ENCODE data around the gene ASB18. TPM values are rescaled to one million over a fixed set of nuclear protein-coding genes. Genes with fewer than 3 reads are reported as not detected.

The ASB18 gene
- polyA plus RNA-seq, 1 donor (not counting 4 experiments of a cell fraction or from before 2014, with no cell fraction given) = not detected

DNA sequence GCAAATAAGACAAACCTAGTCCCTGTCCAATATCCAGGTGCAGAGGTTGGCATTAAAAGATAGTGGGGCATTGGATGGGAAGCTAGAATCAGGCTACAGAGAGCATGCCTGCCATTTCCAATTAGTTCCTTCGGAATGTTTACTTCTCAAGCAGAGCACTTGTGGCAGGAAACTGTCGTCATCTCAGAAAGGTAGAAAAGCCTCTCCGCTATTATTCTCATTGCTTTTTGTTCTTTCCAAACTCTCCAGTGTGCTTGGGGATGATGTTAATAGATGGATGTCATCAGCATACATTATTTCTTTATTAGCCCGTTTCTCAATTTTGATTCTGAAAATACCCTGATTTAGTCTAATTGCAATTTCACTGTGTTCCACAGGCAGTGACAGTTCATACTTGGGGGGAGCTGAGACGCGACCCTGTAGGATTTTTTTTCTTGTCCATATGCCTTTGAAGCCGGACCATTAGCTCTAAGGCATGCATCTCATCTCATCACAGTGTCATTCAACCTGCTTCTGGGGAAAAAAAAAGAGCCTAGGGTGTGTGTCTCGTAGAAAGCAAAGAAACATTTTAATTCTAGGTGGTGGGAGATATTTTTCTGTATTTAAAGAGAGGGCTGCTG lies 7.7 kb downstream of the ASB18 start:
- Histone ChIP-seq H3K9me1 (ENCODE audit: control insufficient read depth, extremely low read depth, insufficient read depth, low read length) (no peaks in the 10 kb centered on the region), H3K4me3 (ENCODE audit: control insufficient read depth in 2 of 3, extremely low read depth in 1 of 3, insufficient read depth in 2 of 3, low read depth in 1 of 3, low read length in 3 of 3) (no peak overlapping the region), H3K27ac (ENCODE audit: control insufficient read depth, insufficient read depth, low read length) (no peak overlapping the region), H3K9ac (ENCODE audit: control insufficient read depth, extremely low read depth, insufficient read depth, low read length) (no peak overlapping the region), H3K4me2 (ENCODE audit: control insufficient read depth, extremely low read depth, insufficient read depth, low read depth, low read length) (no peak overlapping the region), H3K36me3 (ENCODE audit: control insufficient read depth in 2 of 2, extremely low read depth in 1 of 2, insufficient read depth in 2 of 2, low read length in 2 of 2) (no peaks in the 10 kb centered on the region), H3K79me2 (ENCODE audit: control insufficient read depth, insufficient read depth, low read length) (no peaks in the 10 kb centered on the region), H4K20me1 (ENCODE audit: control insufficient read depth, extremely low read depth, insufficient read depth, low read length) (no peaks in the 10 kb centered on the region), H2AFZ (ENCODE audit: control insufficient read depth, low read length) (no peak overlapping the region), H3K4me1 (ENCODE audit: control insufficient read depth, extremely low read depth, insufficient read depth, low read length) (no peaks in the 10 kb centered on the region), H3K27me3 (ENCODE audit: control insufficient read depth, extremely low read depth, insufficient read depth, low read length) (peaks cover 17% of the 10 kb centered on the region), H3K9me3 (ENCODE audit: control insufficient read depth, low read depth, low read length) (no peaks in the 10 kb centered on the region)
- FAIRE-seq (no peak), DNase-seq (ENCODE audit: low read depth, low spot score) (no peak)
- dilution Hi-C loops (cut with MboI; ENCODE audit: extremely low pct_ligation_motif_present, low sequenced_read_pairs) = no loop called here
- TF ChIP-seq EZH2 (IDR thresholded peaks at IDR 0.05; ENCODE audit: low read length) = no peak
- TF ChIP-seq, protein P1, sequence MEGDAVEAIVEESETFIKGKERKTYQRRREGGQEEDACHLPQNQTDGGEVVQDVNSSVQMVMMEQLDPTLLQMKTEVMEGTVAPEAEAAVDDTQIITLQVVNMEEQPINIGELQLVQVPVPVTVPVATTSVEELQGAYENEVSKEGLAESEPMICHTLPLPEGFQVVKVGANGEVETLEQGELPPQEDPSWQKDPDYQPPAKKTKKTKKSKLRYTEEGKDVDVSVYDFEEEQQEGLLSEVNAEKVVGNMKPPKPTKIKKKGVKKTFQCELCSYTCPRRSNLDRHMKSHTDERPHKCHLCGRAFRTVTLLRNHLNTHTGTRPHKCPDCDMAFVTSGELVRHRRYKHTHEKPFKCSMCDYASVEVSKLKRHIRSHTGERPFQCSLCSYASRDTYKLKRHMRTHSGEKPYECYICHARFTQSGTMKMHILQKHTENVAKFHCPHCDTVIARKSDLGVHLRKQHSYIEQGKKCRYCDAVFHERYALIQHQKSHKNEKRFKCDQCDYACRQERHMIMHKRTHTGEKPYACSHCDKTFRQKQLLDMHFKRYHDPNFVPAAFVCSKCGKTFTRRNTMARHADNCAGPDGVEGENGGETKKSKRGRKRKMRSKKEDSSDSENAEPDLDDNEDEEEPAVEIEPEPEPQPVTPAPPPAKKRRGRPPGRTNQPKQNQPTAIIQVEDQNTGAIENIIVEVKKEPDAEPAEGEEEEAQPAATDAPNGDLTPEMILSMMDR (optimal IDR thresholded peaks at IDR 0.05 in 1 of 3, IDR thresholded peaks at IDR 0.05 in 1 of 3, conservative IDR thresholded peaks at IDR 0.05 in 1 of 3; ENCODE audit: extremely low read depth in 1 of 3, insufficient read depth in 2 of 3, low read length in 3 of 3) = no peak

DNA sequence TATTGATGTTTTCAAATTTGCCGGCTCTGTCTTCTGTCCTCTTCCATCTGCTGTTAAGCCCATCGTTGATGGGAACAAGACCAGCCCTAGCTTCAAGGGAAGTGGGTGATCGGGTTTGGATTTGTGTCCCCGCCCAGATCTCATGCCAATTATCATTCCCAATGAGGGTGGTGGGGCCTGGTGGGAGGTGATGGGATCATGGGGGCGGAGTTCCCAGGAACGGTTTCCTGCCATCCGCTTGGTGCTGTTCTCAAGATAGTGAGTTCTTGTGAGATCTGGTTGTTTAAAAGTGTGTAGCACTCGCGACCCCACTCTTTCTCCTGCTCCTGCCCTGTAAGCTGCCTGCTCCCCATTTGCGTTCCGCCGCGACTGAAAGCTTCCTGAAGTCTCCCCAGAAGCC lies 9.5 kb downstream of the ASB18 start:
- H3K9me1 ChIP-seq (ENCODE audit: control insufficient read depth, extremely low read depth, insufficient read depth, low read length) = no peaks in the 10 kb centered on the region
- no peak overlapping the region for H3K27ac ChIP-seq (ENCODE audit: control insufficient read depth, insufficient read depth, low read length)
- H4K20me1 ChIP-seq (ENCODE audit: control insufficient read depth, extremely low read depth, insufficient read depth, low read length) = no peaks in the 10 kb centered on the region
- H3K4me3 ChIP-seq (ENCODE audit: control insufficient read depth in 2 of 3, extremely low read depth in 1 of 3, insufficient read depth in 2 of 3, low read depth in 1 of 3, low read length in 3 of 3) = no peak overlapping the region
- peaks cover 23% of the 10 kb centered on the region for H3K27me3 ChIP-seq (ENCODE audit: control insufficient read depth, extremely low read depth, insufficient read depth, low read length)
- H3K79me2 ChIP-seq (ENCODE audit: control insufficient read depth, insufficient read depth, low read length) = no peaks in the 10 kb centered on the region
- no peak for TF ChIP-seq EZH2 (IDR thresholded peaks at IDR 0.05; ENCODE audit: low read length)
- TF ChIP-seq, protein P1 (optimal IDR thresholded peaks at IDR 0.05 in 1 of 3, IDR thresholded peaks at IDR 0.05 in 1 of 3, conservative IDR thresholded peaks at IDR 0.05 in 1 of 3; ENCODE audit: extremely low read depth in 1 of 3, insufficient read depth in 2 of 3, low read length in 3 of 3) = no peak
- DNase-seq (ENCODE audit: low read depth, low spot score) (no peak), FAIRE-seq (no peak)
- H3K4me1 ChIP-seq (ENCODE audit: control insufficient read depth, extremely low read depth, insufficient read depth, low read length) = no peaks in the 10 kb centered on the region
- H3K9ac ChIP-seq (ENCODE audit: control insufficient read depth, extremely low read depth, insufficient read depth, low read length) = no peak overlapping the region
- no peak overlapping the region for H2AFZ ChIP-seq (ENCODE audit: control insufficient read depth, low read length)
- no peaks in the 10 kb centered on the region for H3K9me3 ChIP-seq (ENCODE audit: control insufficient read depth, low read depth, low read length)
- H3K4me2 ChIP-seq (ENCODE audit: control insufficient read depth, extremely low read depth, insufficient read depth, low read depth, low read length) = no peak overlapping the region
- H3K36me3 ChIP-seq (ENCODE audit: control insufficient read depth in 2 of 2, extremely low read depth in 1 of 2, insufficient read depth in 2 of 2, low read length in 2 of 2) = no peaks in the 10 kb centered on the region
- dilution Hi-C loops (cut with MboI; ENCODE audit: extremely low pct_ligation_motif_present, low sequenced_read_pairs) = no loop called here

All from keratinocyte (primary cell).